A549 (cell line): Measurements from ENCODE around the gene OGFOD1. TPM values are rescaled to one million over a fixed set of nuclear protein-coding genes. Genes with fewer than 3 reads are reported as not detected.

ENCODE experiments used
- ATAC-seq, 2 experiments: fragments of 200-7000 bp in 1 of 2; fragments of >200 bp in 1 of 2; cut with Nextera tagmentation in 1 of 2; cut with Tn5 transposase in 1 of 2; 3 replicates each; pipeline versions ENCODE4 v1.8.0 to v1.9.1; 2018 to 2020; ENCODE audit warnings: mild to moderate bottlenecking in 1 of 2, moderate library complexity in 1 of 2
- CTCF ChIA-PET: fragments of 300-600 bp; sonication (Branson Sonifier 250); formaldehyde crosslinking; extraction: SDS; loops from one replicate; lab custom pipeline; 2021; ENCODE audit warnings: antibody characterized with exemption, inconsistent platforms; lab: Yijun Ruan, JAX
- POLR2A ChIA-PET: fragments of 350-600 bp; formaldehyde crosslinking; extraction: SDS; loops from one replicate; lab custom pipeline; 2021; ENCODE audit warnings: antibody characterized with exemption, inconsistent platforms; lab: Yijun Ruan, JAX
- DNase-seq, 2 experiments: peaks; one replicate each; pipeline versions ENCODE4 v3.0.0 to v3.0.0-alpha.2; 2011 to 2016; ENCODE audit warnings: low read depth in 1 of 2, low spot score in 1 of 2
- FAIRE-seq: peaks from 2 replicates; lab custom pipeline; 2011; peaks lifted over from hg19 to GRCh38; lab: Jason Lieb, UNC
- H3K27ac ChIP-seq, 2 experiments: fragments of >200 bp; sonication (Bioruptor Twin); formaldehyde crosslinking; 3 replicates each; pipeline ENCODE4 v1.5.1; 2016 to 2017
- H3K4me1 ChIP-seq: fragments of >200 bp; sonication (Bioruptor Twin); formaldehyde crosslinking; 3 replicates; pipeline ENCODE4 v1.6.1; 2016
- H3K4me2 ChIP-seq: fragments of >200 bp; sonication (Bioruptor Twin); formaldehyde crosslinking; 3 replicates; pipeline ENCODE4 v1.6.1; 2016
- H3K4me3 ChIP-seq: fragments of >200 bp; sonication (Bioruptor Twin); formaldehyde crosslinking; 3 replicates; pipeline ENCODE4 v1.5.1; 2016
- H3K9me3 ChIP-seq: fragments of >200 bp; sonication (Bioruptor Twin); formaldehyde crosslinking; 3 replicates; pipeline ENCODE4 v1.6.1; 2016
- CHD2 ChIP-seq: fragments of 150-350 bp; IDR thresholded peaks from 2 replicates; pipeline ENCODE4 v1.6.1; 2014; ENCODE audit warnings: low read length; ENCODE audit not compliant: partially characterized antibody
- EHMT2 ChIP-seq: fragments of 200-600 bp; sonication (generic); IDR thresholded peaks from 2 replicates; pipeline ENCODE4 v1.6.1; 2016; ENCODE audit warnings: antibody characterized with exemption, low read depth, mild to moderate bottlenecking, moderate library complexity
- FOSL2 ChIP-seq, 2 experiments: fragments of 450-650 bp in 1 of 2; fragments of >200 bp in 1 of 2; sonication (Bioruptor Twin) in 1 of 2; formaldehyde crosslinking; IDR thresholded peaks; 2 replicates each; pipeline versions ENCODE4 v1.5.0 to v1.6.1; 2016 to 2020; ENCODE audit warnings: mild to moderate bottlenecking in 1 of 2, moderate library complexity in 1 of 2
- FOXS1 ChIP-seq: fragments of 250-450 bp; sonication (Bioruptor Pico); IDR thresholded peaks from 2 replicates; pipeline ENCODE4 v1.5.0; 2020; ENCODE audit warnings: mild to moderate bottlenecking, moderate library complexity
- HOXA7 ChIP-seq: fragments of 250-450 bp; sonication (Bioruptor Pico); IDR thresholded peaks from 2 replicates; pipeline ENCODE4 v1.5.0; 2020; ENCODE audit warnings: mild to moderate bottlenecking, moderate library complexity
- HOXB13 ChIP-seq: fragments of 250-450 bp; sonication (Bioruptor Pico); IDR thresholded peaks from 2 replicates; pipeline ENCODE4 v1.5.0; 2020; ENCODE audit warnings: low read depth, mild to moderate bottlenecking, moderate library complexity
- HOXB5 ChIP-seq: fragments of 250-450 bp; sonication (Bioruptor Pico); IDR thresholded peaks from 2 replicates; pipeline ENCODE4 v1.5.0; 2020; ENCODE audit warnings: mild to moderate bottlenecking, moderate library complexity
- JUNB ChIP-seq: fragments of >200 bp; sonication (Bioruptor Twin); formaldehyde crosslinking; IDR thresholded peaks from 2 replicates; pipeline ENCODE4 v1.6.1; 2016
- KDM1A ChIP-seq: fragments of 200-600 bp; sonication (generic); IDR thresholded peaks from 2 replicates; pipeline ENCODE4 v1.6.1; 2016; ENCODE audit warnings: low read depth, mild to moderate bottlenecking
- KDM5A ChIP-seq: fragments of 200-600 bp; sonication (generic); IDR thresholded peaks from 2 replicates; pipeline ENCODE4 v1.6.1; 2016; ENCODE audit warnings: antibody characterized with exemption, mild to moderate bottlenecking
- MYC ChIP-seq: IDR thresholded peaks from 2 replicates; pipeline ENCODE4 v1.6.1; 2012; ENCODE audit warnings: mild to moderate bottlenecking, inconsistent platforms, low read length, improper control_type of control experiment, borderline replicate concordance
- PHF8 ChIP-seq: fragments of 200-600 bp; sonication (generic); IDR thresholded peaks from 2 replicates; pipeline ENCODE4 v1.6.1; 2016; ENCODE audit warnings: low read depth, mild to moderate bottlenecking, antibody characterized with exemption, moderate library complexity, borderline replicate concordance
- SMC3 ChIP-seq: fragments of >200 bp; sonication (Bioruptor Twin); formaldehyde crosslinking; IDR thresholded peaks from 3 replicates; pipeline ENCODE4 v1.6.1; 2018; ENCODE audit warnings: inconsistent platforms
- TFCP2L1 ChIP-seq: fragments of 250-450 bp; sonication (Bioruptor Pico); IDR thresholded peaks from 2 replicates; pipeline ENCODE4 v1.5.0; 2021; ENCODE audit warnings: mild to moderate bottlenecking
- TP53 ChIP-seq: fragments of 250-450 bp; sonication (Bioruptor Pico); IDR thresholded peaks from 2 replicates; pipeline ENCODE4 v1.5.0; 2021; ENCODE audit warnings: mild to moderate bottlenecking, moderate library complexity
- ZC3H11A ChIP-seq: fragments of 450-650 bp; IDR thresholded peaks from 2 replicates; pipeline ENCODE4 v1.6.1; 2014; ENCODE audit warnings: antibody characterized with exemption, mild to moderate bottlenecking
- ZNF302 ChIP-seq: fragments of 250-450 bp; sonication (Bioruptor Pico); IDR thresholded peaks from 2 replicates; pipeline ENCODE4 v1.9.0; 2021; ENCODE audit warnings: inconsistent platforms, mild to moderate bottlenecking, moderate library complexity
- ZSCAN20 ChIP-seq: fragments of 250-450 bp; sonication (Bioruptor Pico); IDR thresholded peaks from 2 replicates; pipeline ENCODE4 v1.8.0; 2022; ENCODE audit warnings: mild to moderate bottlenecking, moderate library complexity
- WGBS: methylation state at CpG from one replicate; pipeline ENCODE4 v1.1.6; 2017; ENCODE audit errors: missing lambda C conversion rate; 5-methylcytosine and 5-hydroxymethylcytosine counted together
- polyA plus RNA-seq, 4 experiments: library from polyadenylated mRNA; depleted of rRNA in 3 of 4; stranded (reverse); fragments of >200 nt; fragmentation: RNase III in 1 of 4; extraction: RNeasy Plus Mini Kit Qiagen cat#74134 plus additional on column Dnase treatment in 1 of 4; gene quantifications; 2 replicates in 3 of 4; 3 replicates in 1 of 4; pipeline ENCODE4 v1.2.3, GENCODE V29; 2011 to 2017
- TF ChIP-seq, protein P1 (sequence below): fragments of 250-450 bp; sonication (Bioruptor Pico); IDR thresholded peaks from 2 replicates; pipeline ENCODE4 v1.5.0; 2020; ENCODE audit warnings: low read depth, mild to moderate bottlenecking, moderate library complexity
- TF ChIP-seq, protein P2 (sequence below): fragments of 450-650 bp; IDR thresholded peaks from 2 replicates; pipeline ENCODE4 v1.6.1; 2014; ENCODE audit warnings: antibody characterized with exemption

OGFOD1 gene
- polyA plus RNA-seq, 2 of the 4 experiments (the other 2 are of a cell fraction), result 71.6 to 94.1 TPM

DNA sequence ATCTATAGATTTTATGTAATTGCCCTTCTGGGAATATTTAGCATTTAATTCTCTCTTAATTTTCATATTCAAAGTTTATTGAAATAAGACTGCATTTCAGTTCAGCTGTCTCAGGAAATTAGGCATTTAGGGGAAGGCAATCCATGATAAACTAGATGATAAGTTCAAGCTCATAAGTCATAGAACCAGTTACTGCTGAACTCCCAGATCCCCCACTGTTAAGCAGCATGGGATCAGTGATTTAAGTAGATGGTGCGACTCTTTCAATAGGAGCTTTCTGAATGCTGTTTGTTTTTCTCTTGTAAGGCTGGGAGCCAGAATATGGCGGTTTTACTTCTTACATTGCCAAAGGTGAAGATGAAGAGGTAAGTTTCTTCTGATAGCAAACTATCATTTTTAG is 23.8 kb downstream of the OGFOD1 start:
- TF ChIP-seq, protein P1, sequence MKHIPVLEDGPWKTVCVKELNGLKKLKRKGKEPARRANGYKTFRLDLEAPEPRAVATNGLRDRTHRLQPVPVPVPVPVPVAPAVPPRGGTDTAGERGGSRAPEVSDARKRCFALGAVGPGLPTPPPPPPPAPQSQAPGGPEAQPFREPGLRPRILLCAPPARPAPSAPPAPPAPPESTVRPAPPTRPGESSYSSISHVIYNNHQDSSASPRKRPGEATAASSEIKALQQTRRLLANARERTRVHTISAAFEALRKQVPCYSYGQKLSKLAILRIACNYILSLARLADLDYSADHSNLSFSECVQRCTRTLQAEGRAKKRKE (CRISPR knock-in tag), result no peak
- TF ChIP-seq EHMT2 (no peak), ZSCAN20 (CRISPR knock-in tag) (no peak), KDM1A (no peak), HOXB5 (CRISPR knock-in tag) (no peak), HOXA7 (CRISPR knock-in tag) (no peak), ZC3H11A (no peak), TFCP2L1 (no peak), CHD2 (no peak), KDM5A (no peak), HOXB13 (CRISPR knock-in tag) (no peak), PHF8 (no peak), SMC3 (no peak), JUNB (no peak), ZNF302 (CRISPR knock-in tag) (no peak), FOXS1 (CRISPR knock-in tag) (no peak), TP53 (CRISPR knock-in tag) (no peak), MYC (no peak)
- TF ChIP-seq, protein P2, sequence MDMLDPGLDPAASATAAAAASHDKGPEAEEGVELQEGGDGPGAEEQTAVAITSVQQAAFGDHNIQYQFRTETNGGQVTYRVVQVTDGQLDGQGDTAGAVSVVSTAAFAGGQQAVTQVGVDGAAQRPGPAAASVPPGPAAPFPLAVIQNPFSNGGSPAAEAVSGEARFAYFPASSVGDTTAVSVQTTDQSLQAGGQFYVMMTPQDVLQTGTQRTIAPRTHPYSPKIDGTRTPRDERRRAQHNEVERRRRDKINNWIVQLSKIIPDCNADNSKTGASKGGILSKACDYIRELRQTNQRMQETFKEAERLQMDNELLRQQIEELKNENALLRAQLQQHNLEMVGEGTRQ, result no peak
- ATAC-seq (no peak), DNase-seq (no peak), FAIRE-seq (no peak)
- Histone ChIP-seq H3K9me3 (no peaks in the 10 kb centered on the region), H3K4me3 (no peak overlapping the region), H3K27ac (no peak overlapping the region), H3K4me1 (peaks cover 13% of the 10 kb centered on the region; the same call in 2 of the 3 replicates), H3K4me2 (no peak overlapping the region)
- 96% methylated on average over 2 of the region's 2 CpGs for WGBS
- CTCF ChIA-PET, result interaction anchor here (0.6 to 1.7 kb wide), 3 partner anchors 26 to 248 kb away, joined by 3 read pairs; no protein-coding TSS in a partner anchor
- POLR2A ChIA-PET, result interaction anchor here (1.3 kb wide), 1 partner anchor 24 kb away, joined by 6 read pairs; the partner anchor contains the start of genes NUDT21 and OGFOD1

GRCh38 chr16:56477096-56477878 is 25.9 kb downstream of the OGFOD1 start:
- Histone ChIP-seq H3K4me1 (peaks cover 13% of the 10 kb centered on the region; the same call in 2 of the 3 replicates), H3K4me3 (no peak overlapping the region), H3K9me3 (no peaks in the 10 kb centered on the region), H3K4me2 (no peak overlapping the region), H3K27ac (peak overlapping the region; percentile 16 to 67; a peak in 2 of 6 replicates)
- FAIRE-seq (no peak), DNase-seq (peak; percentile 10 to 43), ATAC-seq (peak; percentile 80 to 85; a peak in 5 of 6 replicates)
- 90% methylated on average over 2 of the region's 2 CpGs for WGBS
- TF ChIP-seq EHMT2 (no peak), FOSL2 (IDR thresholded peaks at IDR 0.05) (0 out of 2 replicates have a peak, but pooled peaks have one; percentile 11), FOSL2 (CRISPR knock-in tag; IDR thresholded peaks at IDR 0.05) (peak; percentile 34; the same call in 1 of the 2 replicates)
- CTCF ChIA-PET, result interaction anchor here (0.9 to 1.5 kb wide), 2 partner anchors 11 to 193 kb away, joined by 3 to 5 read pairs; no protein-coding TSS in a partner anchor
- POLR2A ChIA-PET, result no interaction called here
